K562 (cell line): Measurements from ENCODE around the gene AKT2. TPM values are rescaled to one million over a fixed set of nuclear protein-coding genes. Genes with fewer than 3 reads are reported as not detected.

Experiments used
- COPS2 ChIP-seq: fragments of 450-650 bp; conservative IDR thresholded peaks from 2 replicates; pipeline ENCODE4 v1.6.1; 2016; ENCODE audit warnings: mild to moderate bottlenecking, moderate library complexity
- CTBP1 ChIP-seq: fragments of 450-650 bp; IDR thresholded peaks from 2 replicates; pipeline ENCODE4 v1.6.1; 2016; ENCODE audit warnings: borderline replicate concordance
- IRF9 ChIP-seq: fragments of 450-650 bp; IDR thresholded peaks from 2 replicates; pipeline ENCODE4 v1.6.1; 2016; ENCODE audit warnings: missing biosample characterization, missing genetic modification characterization
- RBM25 ChIP-seq: fragments of 200-400 bp; formaldehyde crosslinking; IDR thresholded peaks from 2 replicates; pipeline ENCODE4 v1.6.1; 2018; ENCODE audit warnings: low read length, low read depth, moderate library complexity; ENCODE audit not compliant: severe bottlenecking
- REST ChIP-seq, 2 experiments: fragments of 450-650 bp; formaldehyde crosslinking in 1 of 2; IDR thresholded peaks; 2 replicates each; pipeline versions ENCODE4 v1.4.0 to v1.6.1; 2014 to 2020; ENCODE audit warnings: mild to moderate bottlenecking in 2 of 2, borderline replicate concordance in 1 of 2, low read depth in 1 of 2
- RFX5 ChIP-seq: IDR thresholded peaks from 2 replicates; pipeline ENCODE4 v1.6.1; 2011; ENCODE audit warnings: low read depth, mild to moderate bottlenecking, improper control_type of control experiment, low read length
- TBP ChIP-seq: optimal IDR thresholded peaks from 2 replicates; pipeline ENCODE3; 2011; ENCODE audit warnings: low read depth, low read length, improper control_type of control experiment
- ZNF280A ChIP-seq: fragments of 450-650 bp; IDR thresholded peaks from 2 replicates; pipeline ENCODE4 v1.6.1; 2018; ENCODE audit warnings: mild to moderate bottlenecking, low read depth; ENCODE audit not compliant: partially characterized antibody
- polyA plus RNA-seq, 8 experiments: library from polyadenylated mRNA; depleted of rRNA in 4 of 8; stranded (reverse) in 5 of 8; unstranded in 3 of 8; fragments of >200 nt; fragmentation: Nextera tagmentation in 2 of 8; fragmentation: Illumina TruSeq in 1 of 8; extraction: Ambion mirVana in 2 of 8; extraction: Trizol in 1 of 8; gene quantifications; 2 replicates each; pipeline versions ENCODE4 v1.2.1 to v1.2.3, GENCODE V29; 2011 to 2014; ENCODE audit warnings: inconsistent platforms in 1 of 8, missing spikeins in 1 of 8
- total RNA-seq, 7 experiments: library from RNA; depleted of rRNA in 6 of 7; stranded (reverse); fragments of >200 nt in 6 of 7; fragmentation: Illumina TruSeq in 2 of 7; extraction: Trizol in 2 of 7; gene quantifications; 2 replicates each; pipeline versions ENCODE4 v1.2.1 to v1.2.3, GENCODE V29; 2011 to 2021; ENCODE audit warnings: low replicate concordance in 1 of 7
- TF ChIP-seq, protein P1 (sequence below), 3 experiments: IDR thresholded peaks in 2 of 3; conservative IDR thresholded peaks in 1 of 3; 2 replicates each; pipeline ENCODE4 v1.5.1; 2011 to 2012; ENCODE audit warnings: low read length in 3 of 3, mild to moderate bottlenecking in 3 of 3, control low read depth in 2 of 3, improper control_type of control experiment in 1 of 3, inconsistent platforms in 1 of 3, low read depth in 1 of 3, mixed read lengths in 1 of 3, moderate library complexity in 1 of 3; ENCODE audit not compliant: insufficient read depth in 2 of 3
- TF ChIP-seq, protein P2 (sequence below): fragments of 450-650 bp; formaldehyde crosslinking; IDR thresholded peaks from 2 replicates; pipeline ENCODE4 v1.4.0; 2022; ENCODE audit warnings: missing genetic modification characterization

The AKT2 gene
- total and polyA plus RNA-seq, 9 of the 15 experiments (the other 6 are each of a cell fraction or from before 2014, with no cell fraction given) = 1.1 to 132 (median 67.7) TPM

GRCh38 chr19:40221858-40222619 is 63.1 kb downstream of the AKT2 start (continued):
- TF ChIP-seq REST (IDR thresholded peaks at IDR 0.05; ENCODE audit: borderline replicate concordance) (peak; percentile 87), REST (CRISPR knock-in tag; IDR thresholded peaks at IDR 0.05; ENCODE audit: low read depth) (no peak), CTBP1 (peak; percentile 40; the same call in 1 of the 2 replicates), RBM25 (peak; percentile 96), TBP (no peak), ZNF280A (no peak), COPS2 (no peak), IRF9 (tag) (no peak), RFX5 (peak; percentile 93)
- TF ChIP-seq, protein P1, sequence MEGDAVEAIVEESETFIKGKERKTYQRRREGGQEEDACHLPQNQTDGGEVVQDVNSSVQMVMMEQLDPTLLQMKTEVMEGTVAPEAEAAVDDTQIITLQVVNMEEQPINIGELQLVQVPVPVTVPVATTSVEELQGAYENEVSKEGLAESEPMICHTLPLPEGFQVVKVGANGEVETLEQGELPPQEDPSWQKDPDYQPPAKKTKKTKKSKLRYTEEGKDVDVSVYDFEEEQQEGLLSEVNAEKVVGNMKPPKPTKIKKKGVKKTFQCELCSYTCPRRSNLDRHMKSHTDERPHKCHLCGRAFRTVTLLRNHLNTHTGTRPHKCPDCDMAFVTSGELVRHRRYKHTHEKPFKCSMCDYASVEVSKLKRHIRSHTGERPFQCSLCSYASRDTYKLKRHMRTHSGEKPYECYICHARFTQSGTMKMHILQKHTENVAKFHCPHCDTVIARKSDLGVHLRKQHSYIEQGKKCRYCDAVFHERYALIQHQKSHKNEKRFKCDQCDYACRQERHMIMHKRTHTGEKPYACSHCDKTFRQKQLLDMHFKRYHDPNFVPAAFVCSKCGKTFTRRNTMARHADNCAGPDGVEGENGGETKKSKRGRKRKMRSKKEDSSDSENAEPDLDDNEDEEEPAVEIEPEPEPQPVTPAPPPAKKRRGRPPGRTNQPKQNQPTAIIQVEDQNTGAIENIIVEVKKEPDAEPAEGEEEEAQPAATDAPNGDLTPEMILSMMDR (IDR thresholded peaks at IDR 0.05 in 2 of 3, conservative IDR thresholded peaks at IDR 0.05 in 1 of 3; ENCODE audit: insufficient read depth in 2 of 3, low read depth in 1 of 3, low read length in 3 of 3) = peak; percentile 79 to 94 (median 91)
- TF ChIP-seq, protein P2, sequence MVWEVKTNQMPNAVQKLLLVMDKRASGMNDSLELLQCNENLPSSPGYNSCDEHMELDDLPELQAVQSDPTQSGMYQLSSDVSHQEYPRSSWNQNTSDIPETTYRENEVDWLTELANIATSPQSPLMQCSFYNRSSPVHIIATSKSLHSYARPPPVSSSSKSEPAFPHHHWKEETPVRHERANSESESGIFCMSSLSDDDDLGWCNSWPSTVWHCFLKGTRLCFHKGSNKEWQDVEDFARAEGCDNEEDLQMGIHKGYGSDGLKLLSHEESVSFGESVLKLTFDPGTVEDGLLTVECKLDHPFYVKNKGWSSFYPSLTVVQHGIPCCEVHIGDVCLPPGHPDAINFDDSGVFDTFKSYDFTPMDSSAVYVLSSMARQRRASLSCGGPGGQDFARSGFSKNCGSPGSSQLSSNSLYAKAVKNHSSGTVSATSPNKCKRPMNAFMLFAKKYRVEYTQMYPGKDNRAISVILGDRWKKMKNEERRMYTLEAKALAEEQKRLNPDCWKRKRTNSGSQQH (CRISPR knock-in tag) = 0 out of 2 replicates have a peak, but pooled peaks have one; percentile 25
